ENCODE results near the gene PDE1C.
"Not testable (repeated sequence)": the region's sequence is repeated elsewhere in the genome, so short reads cannot be mapped to it uniquely, and the experiment has no call there.

Gene PDE1C

DNA sequence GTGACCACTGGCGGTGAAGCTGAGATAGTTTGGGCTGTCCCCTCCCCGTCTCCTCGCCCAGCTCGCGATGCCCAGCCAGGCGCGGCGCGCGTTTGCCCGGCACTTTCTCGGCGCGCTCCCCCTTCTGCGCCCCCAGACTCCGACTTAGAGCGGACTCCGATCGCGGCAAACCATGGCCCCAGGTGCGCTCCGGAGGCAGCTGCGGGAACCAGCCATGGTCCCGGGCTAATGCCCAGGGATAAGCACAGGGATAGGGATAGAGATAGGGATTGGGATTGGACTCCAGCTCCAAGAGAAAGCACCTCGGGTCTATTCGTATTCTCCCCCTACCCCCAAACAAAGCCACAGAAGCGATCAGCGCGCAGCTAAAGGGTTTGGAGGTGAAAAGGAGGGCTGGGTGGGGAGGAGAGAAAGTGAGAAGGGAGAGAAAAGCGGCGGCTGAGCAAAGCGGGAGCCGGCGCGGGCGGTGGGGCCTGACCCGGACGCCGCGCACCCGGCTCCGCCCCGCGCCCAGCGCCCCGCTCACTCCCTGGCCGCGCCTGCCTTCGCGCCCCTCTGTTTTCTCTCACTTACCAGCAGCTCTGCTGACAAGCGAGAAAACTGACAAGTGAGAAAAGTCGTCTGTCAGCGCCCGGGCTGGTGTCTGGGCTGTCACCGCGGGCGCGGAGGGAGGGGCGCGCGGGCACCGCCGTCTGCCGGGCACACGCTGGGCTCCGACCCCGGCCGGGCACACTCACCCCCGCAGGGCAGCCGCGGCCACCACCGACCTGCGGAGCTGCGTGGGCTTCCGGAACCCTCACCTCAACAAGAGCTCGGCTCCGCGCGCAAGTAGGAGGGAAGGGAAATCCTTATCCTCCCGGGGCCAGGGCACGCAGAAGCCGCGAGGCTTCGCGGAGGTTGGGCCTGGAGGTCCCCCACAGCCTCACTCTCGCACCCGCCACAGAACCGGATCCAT, at the start of gene PDE1C:
TSS of gene PDE1C (minus strand) at position 2 of the 955 bp plus-strand sequence.
- no peak for DNase-seq (ENCODE audit: low spot score)

DNA sequence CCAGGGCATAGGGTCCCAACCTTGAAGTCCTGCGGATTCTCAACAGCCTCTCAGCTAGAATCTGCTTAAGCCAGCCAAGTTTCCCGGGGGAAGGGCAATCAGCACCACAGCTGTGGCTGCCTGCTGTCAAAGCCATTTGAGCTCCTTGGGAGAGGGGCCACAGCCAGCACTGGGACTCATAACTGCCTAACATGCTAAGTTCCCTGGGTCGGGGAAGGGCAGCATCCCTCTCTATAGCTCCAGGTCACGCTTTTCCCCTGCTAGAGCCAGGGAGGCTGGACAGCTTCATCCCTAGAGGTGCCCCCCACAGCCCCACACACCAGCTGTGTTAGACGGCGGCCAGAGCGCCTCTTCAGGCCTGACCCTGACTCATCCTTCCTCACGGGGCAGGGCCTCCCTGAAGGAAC, 49.6 kb upstream of the PDE1C start:
- no peak for DNase-seq (ENCODE audit: low spot score)

DNA sequence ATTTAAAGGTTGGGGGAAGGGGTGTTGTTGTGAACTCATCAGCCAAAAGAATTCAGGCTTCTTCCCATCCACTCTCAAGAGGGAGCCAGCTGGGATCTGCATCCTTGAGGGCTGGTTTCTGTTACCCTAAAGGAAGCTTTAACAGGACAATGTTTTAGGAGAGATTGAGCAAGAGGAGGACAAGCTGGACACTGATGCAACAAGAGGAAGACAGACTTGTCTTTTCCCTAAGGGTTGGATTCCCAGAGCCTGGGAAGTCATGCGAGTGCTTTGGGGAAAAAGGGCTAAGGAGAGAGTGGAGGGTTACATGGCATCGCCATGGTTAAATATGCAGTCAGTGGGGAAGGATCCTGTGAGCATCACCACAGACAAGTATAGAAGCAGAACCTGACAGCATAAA, 47.6 kb upstream of the PDE1C start:
- no peak for DNase-seq (ENCODE audit: low spot score)

DNA sequence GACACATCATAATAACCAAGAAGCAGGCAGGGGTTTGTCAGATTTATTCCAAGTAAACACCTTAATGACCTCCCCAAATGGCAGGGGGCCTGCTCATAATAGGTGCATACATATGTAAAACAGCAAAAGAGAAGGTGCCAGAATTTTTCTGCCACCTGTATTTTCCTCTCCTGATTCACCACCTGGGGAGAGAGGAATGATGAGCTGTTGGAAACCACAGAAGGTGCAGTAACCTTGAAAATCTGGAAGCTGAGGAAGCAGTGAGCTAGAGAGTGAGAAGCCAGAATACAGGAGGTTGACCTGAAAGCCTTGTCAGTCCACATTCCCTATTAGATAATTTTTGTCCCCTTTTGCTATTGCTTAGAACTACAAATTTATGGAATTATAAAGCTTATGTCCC, 46.2 kb upstream of the PDE1C start:
- no peak for DNase-seq (ENCODE audit: low spot score)

DNA sequence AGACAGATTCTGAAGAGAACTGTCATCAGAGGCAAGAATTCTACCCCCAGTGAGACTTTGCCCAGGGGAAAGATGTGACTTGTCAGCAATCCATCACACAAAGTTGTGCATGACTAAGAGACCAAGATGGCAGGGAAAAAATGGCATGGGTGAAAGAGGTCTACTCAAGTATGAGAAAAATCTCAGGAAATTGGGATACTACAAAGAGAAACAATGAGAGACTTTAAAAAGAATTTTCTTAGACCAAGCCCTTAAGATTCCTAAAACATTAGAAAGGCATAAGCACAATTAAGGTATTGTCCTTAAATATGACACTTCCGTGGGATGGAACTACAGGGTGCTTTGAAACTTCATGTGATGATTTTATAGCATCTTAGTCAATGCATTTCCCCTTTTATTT, 45.6 kb upstream of the PDE1C start:
- no peak for DNase-seq (ENCODE audit: low spot score)

DNA sequence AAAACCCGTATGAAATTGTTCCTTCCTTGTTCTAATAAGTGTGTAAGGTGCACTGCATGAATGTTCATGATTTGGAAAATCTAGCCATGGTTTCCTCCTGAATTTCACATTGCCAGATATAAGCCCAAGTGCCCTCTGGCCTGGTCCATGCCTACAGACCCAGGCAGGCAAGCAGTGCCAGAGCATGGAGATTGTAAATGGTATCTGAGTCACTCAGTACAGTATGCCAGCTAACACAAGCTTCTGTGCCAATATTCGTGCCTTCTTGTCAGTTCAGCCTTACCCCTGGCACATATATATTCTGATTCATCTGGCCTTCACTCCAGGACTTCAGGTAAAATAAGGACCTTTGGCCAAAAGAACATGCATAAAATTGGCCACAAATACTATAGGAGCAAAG, 38.4 kb upstream of the PDE1C start:
- no peak for DNase-seq (ENCODE audit: low spot score)

DNA sequence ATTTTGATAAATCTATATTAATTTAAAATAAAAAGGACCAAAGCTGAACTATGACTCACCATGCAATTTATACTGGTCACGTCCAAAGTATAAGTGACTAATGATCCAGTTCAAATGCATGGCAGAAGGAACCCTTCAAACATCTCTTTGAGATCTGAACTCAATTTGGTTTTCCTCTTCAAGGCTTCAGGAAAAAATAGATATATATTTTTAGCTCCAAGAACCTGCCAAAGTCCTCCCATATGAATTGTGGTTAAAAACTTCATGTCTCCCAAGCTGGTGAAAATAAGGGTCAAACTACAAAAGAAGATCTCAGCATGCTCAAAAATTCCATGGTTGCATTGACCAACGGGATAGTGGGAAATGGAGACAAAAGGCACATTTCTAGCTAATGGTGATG, 34.6 kb upstream of the PDE1C start:
- no peak for DNase-seq (ENCODE audit: low spot score)

DNA sequence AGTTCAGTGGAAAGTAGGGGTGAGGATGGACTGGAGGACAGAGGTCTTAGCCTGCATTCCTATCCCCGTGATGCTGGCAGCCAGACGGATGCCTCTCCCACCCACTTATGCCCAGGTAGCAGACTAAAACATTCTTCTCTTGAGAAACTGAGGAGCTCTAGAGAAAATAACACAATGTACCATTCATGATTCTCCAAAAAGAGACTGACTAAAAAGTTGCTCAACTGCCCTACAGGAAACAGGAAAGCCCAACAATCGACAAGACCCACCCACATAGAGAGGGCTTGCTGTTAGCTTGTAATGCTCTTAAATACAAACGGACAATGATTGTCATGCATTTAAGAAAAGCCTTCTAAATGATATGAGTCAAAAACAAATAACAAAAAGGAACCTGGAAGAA, 33.2 kb upstream of the PDE1C start:
- DNase-seq (ENCODE audit: low spot score) = no peak

DNA sequence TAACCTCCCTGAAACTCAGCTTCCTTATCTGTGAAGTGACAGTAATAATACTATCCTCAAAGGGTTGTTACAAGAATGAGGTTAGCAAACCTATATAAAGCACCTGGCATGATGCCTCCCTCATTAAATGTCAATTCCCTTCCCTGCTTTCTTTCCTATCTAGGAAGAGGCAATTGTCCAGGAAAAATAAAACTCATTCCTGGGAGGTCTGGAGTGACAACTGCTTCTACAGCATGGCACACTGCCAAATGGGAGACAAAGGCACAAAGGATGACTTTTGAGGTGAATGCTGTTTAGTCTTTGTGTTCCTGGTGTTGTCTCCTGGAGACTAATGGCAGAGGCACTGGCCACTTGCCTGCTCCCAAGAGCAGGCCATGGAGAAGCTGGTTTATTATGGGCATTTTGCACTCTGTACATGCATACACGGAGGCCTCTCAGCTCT, 32.2 kb upstream of the PDE1C start:
- DNase-seq (ENCODE audit: low spot score) = no peak

DNA sequence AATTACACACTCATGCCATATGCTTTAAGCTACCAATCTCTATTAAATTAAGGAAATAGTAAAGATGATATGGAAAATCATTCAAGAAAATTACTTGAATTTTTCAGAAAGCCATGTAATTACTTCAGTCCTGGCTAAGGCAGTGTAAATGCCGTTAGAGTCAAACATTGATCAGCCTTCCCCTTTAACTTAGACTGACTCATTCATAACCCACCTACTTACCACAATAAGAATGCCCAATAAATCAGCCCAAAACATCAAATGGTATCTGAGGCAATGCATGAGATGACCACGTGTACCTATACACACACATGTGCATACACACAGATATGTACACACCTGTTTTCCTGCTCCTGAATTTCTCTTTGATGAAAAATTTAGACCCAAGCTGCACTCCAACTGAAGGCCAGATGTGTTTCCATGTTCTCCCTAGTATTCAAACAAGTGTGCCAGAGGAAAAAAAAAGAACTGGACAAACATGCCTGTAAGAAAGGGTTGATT, 30.2 kb upstream of the PDE1C start:
- no peak for DNase-seq (ENCODE audit: low spot score)

DNA sequence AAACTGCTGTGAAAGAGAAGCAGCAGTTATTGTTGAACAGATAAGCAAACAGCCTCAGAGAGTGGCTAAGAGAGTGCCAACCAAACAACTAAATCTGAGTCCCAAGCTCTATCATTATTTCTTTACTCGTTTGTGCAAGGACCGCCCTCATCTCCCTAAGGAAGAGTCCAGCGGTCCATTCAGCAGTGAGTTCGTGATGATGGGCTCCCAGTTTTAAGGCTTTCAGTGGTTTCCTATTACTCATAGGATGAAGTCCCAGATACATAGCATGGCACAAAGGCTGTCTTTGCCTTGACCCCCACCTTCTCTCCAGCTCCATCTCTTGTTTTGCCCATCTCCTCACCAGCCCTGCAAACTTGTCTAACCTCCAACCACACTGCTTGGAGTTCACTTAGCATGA, 24.3 kb upstream of the PDE1C start:
- no peak for DNase-seq (ENCODE audit: low spot score)

DNA sequence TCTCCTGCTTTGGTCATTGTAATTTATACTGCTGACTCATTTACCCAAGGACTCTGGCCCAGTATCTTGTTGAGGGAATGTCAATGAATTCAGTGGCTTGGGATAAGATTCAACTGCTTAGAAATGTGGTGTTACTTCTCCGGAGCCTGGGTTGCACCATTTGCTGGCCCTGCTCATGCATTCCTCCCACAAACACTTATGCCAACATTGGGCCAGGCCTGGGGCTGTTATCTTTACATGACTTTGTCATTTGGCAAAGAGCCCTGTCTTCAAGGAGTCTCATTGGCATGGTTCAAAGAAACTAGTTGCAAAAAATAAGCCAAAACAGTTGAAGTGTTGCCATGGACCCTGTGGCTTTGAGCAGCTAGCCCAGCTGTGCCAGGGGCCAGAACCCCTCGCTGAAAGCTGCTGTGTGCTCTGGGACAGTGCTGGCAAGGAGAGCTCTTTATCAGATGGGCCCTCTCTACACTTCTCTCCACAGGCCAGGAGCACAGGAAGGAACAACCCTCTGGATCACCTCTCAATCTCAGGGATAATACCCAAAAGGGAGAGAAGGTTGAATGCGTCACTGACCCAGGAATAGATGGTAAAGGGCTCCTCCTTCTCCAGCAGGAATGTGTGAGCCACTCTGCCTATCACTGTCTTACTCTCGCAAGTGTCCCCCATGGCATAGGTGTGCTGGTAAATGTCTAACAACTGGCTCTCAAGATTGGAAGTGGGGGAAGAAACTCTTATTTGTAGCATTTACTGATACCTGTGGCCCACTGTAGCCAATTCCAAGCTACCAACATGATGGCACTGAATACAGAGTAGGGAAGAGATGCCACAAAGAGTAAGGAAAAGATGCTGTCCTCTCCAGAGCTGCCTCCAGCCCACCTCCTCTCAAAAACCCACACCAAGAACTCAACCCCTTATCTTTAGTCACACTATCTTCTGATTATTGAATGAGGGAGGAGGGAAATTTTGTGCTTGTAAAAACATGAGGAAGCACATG, 23.5 kb upstream of the PDE1C start:
- no peak for DNase-seq (ENCODE audit: low spot score)

DNA sequence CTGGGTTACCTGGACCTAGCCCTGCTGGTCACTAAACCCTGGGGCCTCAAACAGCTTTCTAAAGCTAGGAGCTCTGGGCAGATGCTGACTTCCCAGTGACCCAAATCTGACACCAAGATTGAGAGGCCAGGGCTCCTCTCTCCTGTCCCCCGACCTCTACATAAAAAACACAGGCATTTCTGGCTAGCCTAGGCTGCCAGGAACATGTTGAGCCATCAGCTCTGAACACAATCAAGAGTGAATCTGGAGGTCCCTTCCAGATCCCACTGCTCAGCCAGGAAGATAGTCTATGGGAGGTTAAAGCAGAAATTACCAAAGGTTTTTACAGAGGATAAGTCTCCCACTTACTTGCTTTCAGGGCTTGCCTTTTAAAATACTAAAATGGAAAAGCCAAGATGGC, 22.1 kb upstream of the PDE1C start:
- DNase-seq (ENCODE audit: low spot score) = no peak

DNA sequence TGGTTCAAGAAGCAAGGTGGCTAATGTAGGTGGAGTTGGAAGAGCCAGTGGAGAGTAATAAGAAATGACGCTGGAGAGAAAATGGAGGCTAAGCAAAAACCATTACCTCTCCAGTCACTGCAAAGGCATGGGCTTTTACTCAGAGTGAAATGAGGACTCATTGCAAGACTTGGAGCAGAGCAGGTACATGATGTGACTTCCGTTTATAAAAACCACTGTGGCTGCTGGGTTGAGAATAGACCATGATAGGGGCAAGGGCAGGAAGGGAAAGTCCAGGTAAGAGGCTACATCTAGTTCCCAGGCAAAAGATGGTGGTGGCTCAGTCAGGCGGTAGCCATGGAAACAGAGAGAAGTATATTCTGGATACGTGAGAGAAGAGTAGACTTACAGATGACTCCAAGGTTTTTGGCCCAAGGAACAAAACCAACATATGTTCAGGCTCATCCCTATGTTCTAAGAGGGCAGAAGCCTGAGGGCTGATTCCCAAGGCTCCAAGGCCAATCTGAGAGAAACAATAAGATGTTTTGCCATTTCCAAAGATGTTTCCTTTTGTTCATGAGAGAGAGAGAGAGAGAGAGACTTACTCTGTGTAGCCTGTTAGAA, 21.5 kb upstream of the PDE1C start:
- no peak for DNase-seq (ENCODE audit: low spot score)

DNA sequence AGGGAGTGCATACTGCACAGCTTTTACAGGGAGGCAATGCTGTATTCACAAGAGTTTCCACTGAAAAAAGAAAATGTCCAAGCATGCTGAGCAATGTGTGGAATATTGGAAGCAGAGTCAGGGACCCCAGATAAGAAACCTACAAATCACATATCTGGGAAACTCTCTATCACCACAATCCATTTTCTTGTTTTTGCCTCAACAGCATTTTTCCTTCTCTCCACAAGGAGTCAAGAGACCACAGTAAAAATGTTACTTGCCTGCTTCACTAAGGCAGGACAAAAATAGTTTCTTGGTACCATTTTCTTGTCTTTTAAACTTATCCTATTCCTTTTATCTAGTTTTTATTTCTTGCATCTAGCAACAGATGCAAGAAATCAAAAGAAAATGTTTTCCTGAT, 19.5 kb upstream of the PDE1C start:
- DNase-seq (ENCODE audit: low spot score) = no peak

DNA sequence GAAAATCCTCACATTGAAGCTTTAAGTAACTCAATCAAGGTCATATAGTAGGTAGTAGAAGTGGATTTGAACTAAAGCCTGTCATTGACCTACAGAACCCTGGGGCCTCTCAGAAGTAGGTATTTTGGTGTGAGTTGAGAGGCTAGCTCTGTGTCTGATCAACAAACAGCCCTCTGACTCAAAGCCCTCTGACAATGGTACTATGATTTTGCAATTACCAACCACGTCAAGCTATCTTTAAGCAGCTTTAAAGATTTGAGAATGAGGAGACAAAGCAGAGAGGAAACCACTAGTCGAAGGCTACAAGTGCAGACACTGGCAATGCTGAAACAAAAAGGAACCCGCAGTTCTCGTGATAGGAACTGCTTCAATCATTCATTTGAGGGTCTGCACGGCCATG, 19.0 kb upstream of the PDE1C start:
- DNase-seq (ENCODE audit: low spot score) = no peak

DNA sequence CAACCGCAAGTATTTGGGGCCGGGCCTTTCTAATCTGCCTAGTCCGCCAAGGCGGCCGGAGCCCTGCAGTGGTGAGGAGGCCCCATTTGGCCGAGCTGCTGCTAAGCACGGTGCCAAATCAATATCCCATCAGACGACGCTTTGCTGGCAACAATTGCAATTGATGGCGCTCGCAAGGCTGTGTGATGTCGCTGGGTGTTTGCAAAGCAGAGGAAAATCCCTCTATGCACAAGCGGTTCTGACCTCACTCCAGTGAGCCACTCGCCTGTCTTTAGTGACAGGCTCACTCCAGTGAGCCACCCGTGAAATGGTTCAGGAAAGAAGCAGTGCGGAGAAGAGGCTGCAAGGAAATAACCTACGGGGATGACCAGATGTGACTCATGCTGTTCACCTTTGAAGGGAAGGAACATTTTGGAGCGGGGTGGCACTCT, 18.3 kb upstream of the PDE1C start:
- no peak for DNase-seq (ENCODE audit: low spot score)

DNA sequence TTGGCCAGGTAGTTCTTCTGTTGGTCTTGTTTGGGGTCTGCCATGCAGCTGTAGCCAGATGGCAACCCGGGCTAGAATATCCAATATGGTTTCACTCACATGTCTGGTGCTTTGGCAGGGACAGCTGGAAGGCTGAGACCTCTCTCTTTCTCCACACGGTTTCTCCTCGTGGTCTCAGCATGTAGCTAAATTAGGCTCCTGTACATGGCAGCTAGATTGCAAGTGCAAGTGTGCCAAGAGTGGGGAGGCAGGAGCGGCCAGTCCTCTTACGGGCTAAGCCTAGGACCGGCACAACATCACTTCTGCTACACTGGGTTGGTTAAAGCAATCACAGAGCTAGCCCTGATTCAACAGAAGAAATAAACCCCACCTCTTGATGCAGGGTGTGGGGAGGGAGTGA, 9.3 kb upstream of the PDE1C start:
- no peak for DNase-seq (ENCODE audit: low spot score)

DNA sequence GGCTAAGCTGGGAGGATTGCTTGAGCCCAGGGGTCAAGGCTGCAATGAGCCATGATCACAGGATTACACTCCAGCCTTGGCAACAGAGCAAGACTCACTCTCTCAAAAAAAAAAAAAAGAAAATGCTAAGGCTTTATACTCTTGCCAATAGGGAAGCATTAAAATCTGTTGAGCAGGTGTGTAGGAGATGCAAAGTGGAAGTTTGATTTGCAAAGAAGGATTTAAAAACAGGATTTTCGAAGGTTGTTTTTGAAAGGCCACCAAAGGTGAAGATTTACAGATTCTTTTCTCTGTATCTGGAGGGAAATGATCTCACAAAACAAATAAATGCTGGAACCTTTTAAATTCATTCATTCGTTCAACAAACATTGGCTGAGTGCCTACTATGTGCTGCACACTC, 8.6 kb upstream of the PDE1C start:
- no peak for DNase-seq (ENCODE audit: low spot score)

DNA sequence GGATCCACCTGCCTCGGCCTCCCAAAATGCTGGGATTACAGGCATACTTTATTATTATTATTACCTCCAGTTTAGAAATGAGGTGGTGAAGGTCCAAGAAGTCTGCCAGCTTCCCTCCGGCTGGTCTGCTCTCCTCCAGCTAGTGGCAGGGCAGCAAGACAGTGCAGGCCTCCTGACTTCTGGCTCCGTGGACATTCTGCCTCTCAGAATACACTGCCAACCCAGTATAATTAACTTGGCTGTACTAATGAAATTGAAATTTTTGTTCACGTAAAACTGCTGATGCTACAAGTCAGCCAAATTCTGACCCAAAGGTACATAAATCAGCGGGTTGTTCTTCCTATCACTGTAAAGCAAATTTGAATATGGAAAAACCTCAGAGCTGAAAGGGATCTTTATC, 7.6 kb upstream of the PDE1C start:
- no peak for DNase-seq (ENCODE audit: low spot score)

DNA sequence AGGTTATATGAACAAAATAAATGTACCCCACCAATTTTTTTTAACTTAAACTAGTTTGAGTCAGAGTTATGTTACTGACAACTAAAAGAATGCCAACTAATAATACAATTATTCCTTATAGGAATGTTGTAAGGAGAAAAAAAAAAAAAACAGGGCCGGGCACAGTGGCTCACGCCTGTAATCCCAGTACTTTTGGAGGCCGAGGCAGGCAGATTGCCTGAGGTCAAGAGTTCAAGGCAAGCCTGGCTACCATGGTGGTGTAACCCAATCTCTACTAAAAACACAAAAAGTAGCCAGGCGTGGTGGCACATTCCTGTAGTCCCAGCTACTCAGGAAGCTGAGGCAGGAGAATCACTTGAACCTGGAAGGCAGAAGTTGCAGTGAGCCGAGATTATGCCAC, 6.6 kb upstream of the PDE1C start:
- DNase-seq (ENCODE audit: low spot score) = not testable (repeated sequence)

DNA sequence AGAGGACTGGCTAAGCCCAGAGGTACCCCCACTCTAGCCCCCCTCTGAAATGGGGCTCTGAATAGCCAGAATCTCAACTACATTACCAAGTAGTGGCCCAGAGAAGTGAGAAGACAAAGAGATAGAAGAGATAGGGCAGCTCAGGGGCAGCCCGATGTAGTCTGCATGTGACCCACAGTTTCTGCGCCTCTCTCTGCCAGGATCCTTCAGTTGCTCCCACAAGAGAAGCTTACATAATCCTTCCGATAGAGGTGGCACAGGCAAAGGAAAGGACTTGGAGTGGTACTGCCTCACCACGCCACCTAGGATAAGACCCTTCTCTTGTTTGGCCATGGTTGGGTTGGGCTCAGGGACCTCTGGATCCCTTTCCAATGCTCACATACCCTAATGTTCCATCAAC, 5.4 kb upstream of the PDE1C start:
- DNase-seq (ENCODE audit: low spot score) = no peak
